HG03571 (cell line): ENCODE data around the gene ARHGAP26.

Source experiments
- ATAC-seq: cut with Tn5 transposase; IDR thresholded peaks from one replicate; pipeline ENCODE4 v1.9.1; 2021; ENCODE audit not compliant: unreplicated experiment

Gene ARHGAP26, protein sequence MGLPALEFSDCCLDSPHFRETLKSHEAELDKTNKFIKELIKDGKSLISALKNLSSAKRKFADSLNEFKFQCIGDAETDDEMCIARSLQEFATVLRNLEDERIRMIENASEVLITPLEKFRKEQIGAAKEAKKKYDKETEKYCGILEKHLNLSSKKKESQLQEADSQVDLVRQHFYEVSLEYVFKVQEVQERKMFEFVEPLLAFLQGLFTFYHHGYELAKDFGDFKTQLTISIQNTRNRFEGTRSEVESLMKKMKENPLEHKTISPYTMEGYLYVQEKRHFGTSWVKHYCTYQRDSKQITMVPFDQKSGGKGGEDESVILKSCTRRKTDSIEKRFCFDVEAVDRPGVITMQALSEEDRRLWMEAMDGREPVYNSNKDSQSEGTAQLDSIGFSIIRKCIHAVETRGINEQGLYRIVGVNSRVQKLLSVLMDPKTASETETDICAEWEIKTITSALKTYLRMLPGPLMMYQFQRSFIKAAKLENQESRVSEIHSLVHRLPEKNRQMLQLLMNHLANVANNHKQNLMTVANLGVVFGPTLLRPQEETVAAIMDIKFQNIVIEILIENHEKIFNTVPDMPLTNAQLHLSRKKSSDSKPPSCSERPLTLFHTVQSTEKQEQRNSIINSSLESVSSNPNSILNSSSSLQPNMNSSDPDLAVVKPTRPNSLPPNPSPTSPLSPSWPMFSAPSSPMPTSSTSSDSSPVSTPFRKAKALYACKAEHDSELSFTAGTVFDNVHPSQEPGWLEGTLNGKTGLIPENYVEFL

DNA sequence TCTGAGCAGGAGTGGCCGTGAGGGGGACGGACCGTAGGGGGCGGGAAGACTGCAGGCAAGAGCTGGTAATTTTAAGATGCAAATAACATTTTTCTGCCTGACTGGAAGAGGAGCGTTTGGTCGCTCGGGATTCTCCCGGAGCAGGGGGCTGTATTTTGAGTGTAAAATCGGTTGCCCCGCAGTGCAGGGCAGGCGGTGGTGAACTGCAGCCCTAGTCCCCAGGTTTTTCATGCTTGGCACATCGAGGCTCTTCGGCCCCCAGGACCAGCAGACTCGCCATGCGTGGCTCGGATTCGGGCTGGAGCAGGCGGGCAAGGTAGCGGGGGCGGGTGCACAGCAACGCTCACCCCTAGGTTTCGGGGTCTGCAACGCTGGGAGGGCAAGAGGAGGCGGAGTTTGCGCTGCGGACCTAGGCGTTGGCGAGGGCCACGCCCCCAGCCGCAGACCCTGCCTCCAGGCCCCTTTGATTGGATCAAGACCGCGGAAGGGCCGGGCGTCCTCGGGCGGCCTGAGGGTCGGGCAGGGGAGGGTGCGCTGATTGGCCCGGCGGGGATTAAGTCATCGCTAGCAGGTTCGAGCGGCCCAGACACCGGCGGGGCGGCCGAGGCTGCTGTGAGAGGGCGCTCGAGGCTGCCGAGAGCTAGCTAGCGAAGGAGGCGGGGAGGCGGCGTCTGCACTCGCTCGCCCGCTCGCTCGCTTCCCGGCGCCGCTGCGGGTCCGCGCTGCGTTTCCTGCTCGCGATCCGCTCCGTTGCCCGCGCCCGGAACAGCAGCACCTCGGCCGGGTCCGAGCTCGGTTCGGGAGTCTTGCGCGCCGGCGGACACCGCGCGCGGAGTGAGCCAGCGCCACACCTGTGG, at the start of gene ARHGAP26:
Gene ARHGAP26 (plus strand): TSS at position 585 of the 857 bp plus-strand sequence. CDS start 385 bp downstream, outside the sequence.
- ATAC-seq: peak; percentile 99

DNA sequence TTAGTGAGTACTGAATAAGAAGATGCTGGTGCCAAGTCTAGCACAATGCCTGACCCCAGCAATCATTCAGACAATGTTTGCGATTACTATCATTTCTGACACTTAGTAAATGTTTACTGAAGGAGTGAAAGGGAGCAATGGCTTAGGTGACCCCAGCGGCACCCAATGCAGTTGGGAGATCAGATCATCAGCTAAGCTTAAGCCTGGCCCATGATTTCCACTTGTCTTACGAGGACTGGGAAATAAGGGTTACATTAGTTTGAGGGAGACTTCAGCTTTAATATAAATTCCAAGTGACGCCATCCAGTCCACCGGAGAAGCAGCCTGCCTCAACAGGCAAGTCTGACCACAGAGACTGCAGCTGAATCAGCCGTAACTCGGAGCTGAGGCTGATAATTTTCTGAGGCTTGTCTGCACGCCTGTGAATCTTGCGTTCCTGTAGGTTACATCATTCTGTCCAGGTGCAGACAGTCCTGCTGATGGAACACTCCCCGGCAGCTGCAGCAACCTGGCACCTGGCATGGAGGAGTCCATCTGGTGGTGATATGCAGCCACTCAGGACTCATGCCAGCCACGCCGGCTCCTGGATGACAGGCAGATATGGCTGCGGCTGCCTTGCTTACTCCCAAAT, 49.4 kb upstream of the ARHGAP26 start:
- no peak for ATAC-seq

DNA sequence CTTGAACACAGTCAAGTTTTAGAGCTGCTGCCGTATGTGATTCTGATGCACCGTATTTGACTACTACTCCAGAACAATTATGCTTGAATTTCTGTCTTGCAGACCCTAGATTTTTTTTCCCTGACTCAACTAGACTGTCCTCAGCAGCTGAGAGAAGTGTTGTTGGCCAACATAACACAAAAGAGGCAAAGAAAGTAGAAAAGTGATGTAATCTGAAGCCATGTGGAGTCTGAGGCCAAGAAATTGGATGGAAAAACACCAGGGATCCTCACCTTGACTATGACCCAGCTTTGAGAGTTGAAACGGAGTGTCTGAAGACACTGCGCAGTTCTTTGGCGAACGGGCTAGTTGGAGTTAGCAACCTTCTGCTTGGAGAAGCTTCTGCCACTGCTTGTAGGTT, 48.0 kb upstream of the ARHGAP26 start:
- ATAC-seq: no peak

DNA sequence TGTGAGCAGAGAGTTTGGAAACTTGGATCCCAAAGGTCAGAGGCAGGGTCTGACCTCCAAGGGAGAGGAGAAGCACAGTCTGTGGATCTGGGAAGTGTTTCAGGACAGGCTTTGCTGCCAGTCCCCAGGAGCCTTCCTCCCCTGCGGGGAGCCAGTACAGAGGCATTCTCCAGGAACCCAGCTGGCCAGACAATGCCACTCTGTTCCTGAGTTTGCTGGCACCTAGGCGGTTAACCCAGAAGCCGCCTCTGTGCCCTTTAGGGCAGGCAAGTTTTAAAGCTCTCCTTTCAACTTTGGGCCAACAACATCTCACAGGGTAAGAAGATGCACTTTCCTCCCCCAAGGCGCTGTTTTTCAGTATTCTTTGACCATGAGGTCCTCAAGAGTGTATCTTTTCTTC, 47.3 kb upstream of the ARHGAP26 start:
- ATAC-seq: no peak

DNA sequence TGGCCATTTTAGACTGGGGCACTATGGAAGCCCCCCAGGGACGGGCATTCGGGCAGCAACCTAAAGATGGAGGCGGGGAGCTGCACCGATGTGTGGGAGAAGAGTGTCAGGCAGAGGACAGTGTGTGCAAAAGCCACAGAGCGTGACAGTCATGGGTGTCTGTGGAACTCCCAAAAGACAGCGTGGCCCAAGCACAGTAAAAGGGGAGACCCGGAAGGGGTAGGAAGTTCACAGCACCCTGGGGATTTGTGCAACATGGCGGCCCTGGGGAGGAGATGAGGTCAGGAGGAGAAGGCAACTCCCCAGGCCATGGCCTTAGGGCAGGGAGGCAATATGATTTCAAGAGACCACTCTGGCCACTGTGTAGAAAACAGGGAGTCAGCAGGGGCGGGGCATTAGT, 45.4 kb upstream of the ARHGAP26 start:
- no peak for ATAC-seq

DNA sequence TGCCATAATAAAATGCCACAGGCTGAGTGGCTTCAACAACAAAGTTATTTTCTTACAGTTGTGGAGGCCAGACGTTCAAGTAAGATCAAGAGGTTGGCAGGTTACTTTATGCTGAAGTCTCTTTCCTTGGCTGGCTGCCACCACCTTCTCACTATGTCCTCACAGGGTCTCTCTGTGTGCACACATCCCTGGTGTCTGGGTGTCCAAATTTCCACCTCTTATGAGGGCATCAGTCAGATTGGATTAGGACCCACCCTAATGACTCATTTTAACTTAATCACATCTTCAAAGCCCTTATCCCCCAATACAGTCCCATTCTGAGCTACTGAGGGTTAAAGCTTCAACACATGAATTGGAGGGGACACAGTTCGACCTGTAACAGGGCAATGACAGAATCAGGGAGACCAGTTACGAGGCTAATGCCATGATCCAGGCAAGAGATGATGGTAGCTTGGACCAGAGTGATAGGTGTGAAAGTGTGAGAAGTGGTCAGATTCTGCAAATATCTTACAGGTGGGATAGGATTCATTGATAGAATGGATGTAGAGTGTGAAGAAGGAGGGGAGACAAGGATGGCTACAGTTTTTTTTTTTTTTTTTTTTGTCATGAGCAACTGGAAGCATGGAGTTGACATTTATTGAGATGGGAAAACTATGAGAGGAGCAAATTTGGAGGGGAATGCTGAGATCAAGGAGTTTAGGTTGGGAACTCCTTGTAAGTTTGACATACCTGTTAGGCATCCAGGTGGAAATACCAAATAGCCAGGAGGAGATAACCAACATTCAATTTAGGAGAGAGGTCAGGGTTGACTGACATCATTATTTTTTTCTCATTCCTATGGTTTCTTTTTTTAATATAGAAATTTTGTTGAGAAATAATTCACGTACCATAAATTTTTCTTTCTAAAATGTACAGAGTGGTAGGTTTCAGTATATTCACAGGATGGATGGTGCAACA, 44.7 kb upstream of the ARHGAP26 start:
- no peak for ATAC-seq

DNA sequence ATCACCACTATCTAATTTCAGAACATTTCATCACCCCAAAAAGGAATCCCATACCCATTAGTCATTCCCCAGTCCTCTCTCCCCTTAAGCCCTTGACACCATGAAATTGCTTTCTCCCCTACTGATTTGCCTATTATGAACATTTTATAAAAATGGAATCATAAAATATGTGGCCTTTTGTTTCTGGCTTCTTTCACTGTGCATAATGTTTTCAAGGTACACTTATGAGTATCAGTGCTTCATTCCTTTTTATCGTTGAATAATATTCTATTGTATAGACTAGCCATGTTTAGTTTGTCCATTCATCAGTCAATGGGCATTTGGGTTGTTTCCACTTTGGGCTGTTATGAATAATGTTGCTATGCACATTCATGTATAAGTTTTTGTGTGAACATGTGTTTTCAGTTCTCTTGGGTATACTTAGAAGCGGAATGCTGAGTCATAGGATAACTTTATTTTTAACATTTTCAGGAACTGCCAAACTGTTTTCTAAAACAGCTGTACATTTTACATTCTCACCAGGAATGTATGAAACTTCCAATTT, 43.9 kb upstream of the ARHGAP26 start:
- ATAC-seq: no peak

DNA sequence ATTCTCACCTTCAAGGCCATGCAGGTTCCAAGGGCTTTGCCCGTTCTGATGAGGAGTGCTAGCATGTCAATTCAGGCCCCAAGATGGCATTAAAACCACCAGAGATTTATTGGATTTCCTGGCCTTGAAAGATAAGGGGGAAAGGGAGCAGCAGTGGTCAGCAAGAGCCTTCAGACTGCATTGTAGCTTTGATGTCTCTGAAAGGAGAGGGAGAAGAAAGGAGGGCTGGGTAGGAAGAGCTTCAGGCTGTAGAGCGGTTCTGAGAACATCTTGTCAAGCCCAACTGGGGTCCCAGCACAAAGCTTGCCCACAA, 42.5 kb upstream of the ARHGAP26 start:
- no peak for ATAC-seq

DNA sequence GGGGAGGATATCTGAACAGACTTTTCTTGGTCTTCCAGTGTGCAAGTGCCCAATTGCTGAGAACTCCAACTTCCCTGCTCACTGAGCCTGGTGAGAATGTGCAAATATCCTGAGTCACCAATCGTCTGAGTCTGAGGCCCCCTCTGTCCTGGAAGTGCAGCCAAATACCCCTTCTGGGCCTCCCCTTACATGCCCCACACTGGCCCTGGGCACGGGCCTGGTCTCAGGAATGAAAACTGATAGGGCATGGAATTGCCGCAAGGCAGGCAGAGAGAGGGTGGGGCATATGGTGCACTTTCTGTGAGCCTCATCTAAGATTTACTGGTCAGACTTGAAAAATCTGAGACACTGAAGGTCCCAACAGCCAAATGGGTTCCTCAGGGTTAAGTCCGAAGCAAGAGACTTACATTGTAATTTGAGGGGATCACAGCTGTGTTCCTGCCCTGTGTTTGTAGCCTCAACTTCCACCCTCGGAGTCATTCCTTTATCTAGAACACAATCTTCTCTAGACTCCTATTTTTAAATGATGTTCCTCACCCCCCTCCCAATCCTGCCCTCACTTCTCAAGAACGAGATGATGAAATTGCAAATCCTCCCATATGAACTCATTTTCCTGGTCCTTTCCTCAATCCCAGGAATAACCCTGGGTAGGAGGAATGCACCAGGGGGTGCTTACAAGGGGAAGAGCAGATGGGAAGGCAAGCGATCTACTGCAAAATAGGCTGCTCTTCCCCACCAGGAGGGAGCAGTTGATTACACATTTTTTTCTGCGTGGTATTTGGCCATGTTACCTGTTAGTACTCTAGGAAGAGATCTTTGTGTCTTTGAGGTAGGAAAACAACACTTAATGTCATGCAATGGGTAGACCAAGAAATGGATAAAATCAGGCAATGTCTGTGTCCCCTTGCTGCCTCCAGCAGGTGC, 34.6 kb upstream of the ARHGAP26 start:
- no peak for ATAC-seq

DNA sequence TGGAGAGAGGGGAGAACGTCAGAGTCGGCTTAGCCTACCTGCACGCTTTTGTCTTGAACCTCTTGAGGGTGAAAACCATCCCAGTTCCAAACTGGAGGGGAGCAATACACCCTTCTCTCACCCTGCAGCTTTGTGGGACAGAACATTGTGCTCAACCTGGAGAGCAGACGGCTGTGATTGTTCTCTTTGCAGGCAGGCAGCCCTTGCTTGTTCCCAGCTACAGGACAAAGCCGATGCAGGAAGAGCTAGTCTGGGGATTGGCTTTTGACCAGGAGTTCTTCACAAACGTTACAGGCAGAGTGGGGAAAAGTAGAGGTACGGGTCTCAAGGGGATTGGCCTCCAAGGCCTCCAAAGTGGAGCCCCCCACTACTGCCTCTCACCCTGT, 33.9 kb upstream of the ARHGAP26 start:
- no peak for ATAC-seq

DNA sequence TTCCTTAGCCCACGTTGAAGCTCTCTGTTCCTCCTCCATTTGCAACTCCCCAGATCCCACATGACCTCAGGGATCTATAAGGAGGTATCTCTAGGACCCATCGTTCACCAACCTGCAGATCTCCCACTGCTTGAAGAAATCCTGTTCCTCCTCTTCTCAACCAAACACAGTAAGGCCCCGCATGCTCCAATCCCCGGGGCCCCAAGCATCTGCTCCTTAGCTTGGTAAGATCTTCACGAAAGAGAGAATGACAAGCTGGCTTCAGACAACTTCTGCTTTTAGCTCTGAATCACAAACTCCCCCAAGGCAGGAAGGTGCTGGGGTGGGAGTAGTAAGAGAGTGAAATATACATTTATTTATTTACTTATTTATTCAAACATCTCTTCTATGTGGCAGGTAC, 33.0 kb upstream of the ARHGAP26 start:
- ATAC-seq: no peak

DNA sequence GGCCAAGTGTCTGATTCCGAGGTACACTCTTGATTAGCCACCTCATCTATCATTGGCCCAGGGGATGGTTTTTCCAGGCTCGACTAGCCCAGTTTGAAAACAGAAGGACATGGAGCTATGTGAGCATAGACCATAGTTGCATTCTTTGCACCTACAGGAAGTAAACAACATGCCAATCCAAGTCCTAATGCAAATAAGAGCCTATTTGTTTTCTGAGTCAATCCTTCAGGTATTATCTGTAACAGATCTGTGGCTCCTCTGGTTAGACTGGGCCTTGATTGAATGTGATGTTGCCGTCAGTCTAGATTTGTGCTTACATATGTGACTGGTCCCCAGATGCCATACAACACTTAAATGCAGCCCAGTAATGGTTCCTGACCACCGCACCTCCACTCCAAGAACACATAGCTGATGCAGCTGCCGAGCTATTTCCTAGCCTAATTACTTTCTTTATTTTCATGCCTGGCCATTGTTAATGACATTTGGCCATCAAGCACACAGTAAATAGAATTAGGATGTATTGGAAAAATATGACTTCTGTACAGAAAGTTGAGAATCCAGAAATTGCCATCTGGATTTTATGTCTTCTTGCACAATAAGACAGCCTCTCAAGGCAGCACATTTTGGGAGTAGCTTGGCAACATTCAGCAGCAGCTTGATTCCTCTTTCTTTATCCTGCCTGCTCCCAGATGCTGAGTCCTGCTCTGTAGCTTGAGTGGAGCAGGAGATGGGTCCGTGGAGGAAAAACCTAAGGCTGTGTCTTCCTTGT, 29.5 kb upstream of the ARHGAP26 start:
- ATAC-seq: no peak

DNA sequence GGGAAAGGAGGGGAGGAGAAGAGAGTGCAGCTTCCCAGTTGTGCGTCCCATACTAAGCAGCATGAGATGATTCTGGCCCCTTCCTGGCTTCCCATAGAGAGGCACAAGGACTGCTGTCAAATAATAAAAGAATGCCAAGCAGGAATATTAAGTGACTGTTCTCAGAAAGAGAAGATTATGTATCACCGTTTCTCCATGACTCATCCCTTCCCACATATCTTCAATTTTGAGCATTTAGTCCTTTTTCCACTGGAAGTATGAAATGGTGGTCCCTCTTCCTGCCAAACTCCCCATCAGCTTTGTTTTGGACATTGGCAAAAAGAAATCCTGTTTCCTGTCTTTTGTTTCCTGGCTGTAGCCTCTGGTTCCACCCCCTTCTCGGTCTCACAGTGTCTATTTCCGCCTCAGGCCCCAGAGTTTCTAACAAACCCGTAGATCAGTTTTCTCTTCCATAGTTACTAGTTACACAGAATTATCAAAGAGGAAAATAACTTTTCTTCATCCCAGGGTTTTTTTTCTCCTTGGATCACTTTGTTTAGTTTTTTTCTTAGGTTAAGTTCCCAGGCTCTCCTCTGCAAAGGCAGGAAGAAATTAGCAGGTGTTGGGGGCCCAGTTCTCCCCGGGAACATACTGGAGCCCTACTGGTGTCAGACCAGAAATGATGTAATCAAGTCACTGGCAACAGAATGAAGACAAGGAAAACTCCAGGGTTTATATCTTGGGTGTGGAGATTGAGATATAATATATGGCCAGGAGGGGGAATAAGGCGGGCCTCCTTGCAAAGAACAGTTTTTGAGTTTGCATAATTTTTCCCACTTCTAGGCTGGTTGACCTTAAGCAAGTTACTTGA, 26.4 kb upstream of the ARHGAP26 start:
- no peak for ATAC-seq

DNA sequence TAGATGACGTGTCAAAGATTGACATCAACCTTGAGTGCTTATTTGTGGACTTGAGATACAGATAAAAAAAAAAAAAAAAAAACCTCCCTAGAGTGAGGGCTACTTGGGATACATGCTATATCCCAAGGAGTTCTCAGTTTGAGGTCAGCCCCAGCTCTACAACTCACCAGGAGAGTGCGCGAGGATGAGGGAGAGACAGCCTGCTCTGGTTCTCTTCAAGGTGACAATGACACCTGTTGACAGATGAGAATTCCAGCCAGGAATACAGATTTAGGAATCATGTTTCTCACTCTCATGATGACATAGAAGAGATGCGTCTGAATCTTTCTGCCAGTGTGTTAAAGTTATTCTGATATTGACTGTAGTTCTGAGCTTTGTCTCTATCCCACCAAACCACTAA, 24.9 kb upstream of the ARHGAP26 start:
- no peak for ATAC-seq

DNA sequence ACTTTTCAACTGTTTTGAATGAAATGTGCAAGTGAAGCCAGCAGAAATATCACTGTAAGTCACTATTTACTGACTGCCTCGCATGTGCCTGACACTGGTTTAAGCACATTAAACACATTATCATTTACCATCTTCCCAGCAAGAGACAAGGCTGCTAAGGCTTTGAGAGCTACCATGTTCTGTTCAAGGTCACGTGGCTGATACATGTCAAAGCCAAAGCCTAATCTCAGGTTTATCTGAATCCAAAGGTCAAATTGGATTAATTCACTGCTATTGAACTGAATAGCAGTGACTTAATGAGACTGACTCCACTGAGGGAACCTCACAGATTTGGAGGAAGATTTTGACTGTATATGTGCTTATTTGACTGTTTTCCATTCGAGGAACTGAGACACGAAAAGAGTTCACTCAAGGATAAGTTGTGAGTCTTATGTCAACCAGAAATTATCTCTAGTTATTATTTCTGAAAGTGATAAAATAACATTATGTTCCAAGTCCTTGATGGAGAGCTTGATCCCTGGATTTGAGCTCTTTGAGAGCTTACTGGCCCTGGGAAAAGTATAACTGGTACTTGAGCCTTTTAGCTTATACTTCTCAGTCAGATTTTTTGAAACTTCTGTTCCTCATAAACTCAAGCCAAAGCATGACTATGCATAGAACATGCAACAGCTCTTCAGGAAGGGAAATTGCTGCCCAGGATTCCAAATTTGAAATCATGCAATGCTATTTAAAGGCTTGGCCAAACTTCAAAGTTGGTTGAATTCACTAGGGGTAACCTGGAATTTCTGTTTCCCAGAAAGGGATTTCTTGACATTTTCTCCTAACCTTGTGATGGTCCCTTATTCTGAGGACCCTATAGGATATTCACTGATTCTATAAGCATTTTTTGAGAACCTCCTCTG, 23.4 kb upstream of the ARHGAP26 start:
- no peak for ATAC-seq

DNA sequence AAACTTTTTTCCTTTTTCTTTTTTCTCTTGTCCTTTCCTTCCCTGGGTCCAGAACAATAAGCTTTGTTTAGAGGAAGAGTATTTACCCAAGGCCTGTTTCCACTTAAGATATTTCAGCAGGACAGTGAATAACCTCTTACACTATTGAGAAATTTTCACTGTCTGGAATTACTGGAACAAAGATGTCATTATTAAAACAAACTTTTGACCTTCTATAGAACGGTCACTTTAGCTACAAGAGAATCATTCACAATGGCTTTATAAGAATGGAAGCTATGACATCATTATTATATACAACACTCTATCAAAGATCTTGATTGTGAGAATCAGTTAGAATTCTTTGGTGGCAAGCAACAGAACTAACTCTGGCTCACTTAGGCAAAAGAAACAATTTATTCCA, 22.0 kb upstream of the ARHGAP26 start:
- ATAC-seq: no peak
